GM18873 (cell line): Measurements from ENCODE around the gene HSPA1B.

Experiments used
- ATAC-seq: cut with Tn5 transposase; IDR thresholded peaks from one replicate; pipeline ENCODE4 v1.9.1; 2021; ENCODE audit warnings: mild to moderate bottlenecking, moderate library complexity, moderate number of reproducible peaks; ENCODE audit not compliant: unreplicated experiment, low FRiP score

The HSPA1B gene

DNA sequence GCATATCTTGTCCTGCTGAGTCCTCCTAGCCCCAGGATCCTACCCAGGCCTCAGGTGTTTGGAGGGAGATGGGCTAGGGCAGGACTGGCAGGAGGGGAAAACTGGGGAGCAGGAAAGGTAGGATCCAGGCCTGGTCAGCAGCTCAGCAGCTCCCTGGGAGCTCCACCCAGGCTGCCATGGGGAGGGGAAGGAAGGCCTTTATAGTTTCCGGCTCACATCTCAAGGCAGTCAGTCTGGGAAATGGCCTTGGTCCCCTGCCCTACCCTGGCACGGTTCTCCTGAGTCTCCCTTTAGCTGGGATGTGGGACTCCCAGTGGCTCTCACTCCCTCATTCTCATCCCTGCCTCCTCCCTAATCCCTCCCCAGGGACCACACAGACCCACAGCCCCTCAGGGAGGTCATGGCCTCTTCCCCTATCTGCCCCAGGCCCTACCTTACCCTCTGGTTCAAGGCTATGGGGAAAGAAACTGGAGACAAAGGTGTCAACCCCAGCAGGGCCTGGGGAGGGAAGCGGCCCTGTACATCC lies 49.6 kb downstream of the HSPA1B start:
- ATAC-seq, result no peak

DNA sequence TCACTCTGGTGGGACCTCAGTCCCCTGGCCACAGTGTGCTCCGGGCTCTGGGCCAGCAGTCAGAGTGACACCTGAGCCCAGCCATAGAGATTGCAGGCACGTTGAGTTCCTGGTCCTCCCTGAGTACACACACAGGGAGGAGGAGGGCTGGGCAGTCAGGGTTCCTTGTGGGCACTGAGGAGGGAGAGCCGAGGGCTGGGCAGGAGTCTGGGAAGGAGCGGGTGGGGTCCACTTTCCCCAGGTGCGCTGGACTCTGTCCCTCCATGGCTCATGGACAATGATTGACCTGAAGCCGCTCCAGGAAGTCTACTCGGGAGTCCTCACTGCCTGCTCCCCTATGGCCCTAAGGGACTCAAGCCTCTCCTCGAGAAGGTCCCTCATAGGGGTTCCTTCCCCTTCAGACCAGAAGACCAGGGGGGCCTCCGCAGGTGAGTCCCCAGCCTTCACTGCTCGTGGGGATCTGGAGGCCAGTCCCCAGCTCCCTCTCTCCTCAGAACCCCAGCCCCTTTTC lies 50.2 kb downstream of the HSPA1B start:
- no peak for ATAC-seq

DNA sequence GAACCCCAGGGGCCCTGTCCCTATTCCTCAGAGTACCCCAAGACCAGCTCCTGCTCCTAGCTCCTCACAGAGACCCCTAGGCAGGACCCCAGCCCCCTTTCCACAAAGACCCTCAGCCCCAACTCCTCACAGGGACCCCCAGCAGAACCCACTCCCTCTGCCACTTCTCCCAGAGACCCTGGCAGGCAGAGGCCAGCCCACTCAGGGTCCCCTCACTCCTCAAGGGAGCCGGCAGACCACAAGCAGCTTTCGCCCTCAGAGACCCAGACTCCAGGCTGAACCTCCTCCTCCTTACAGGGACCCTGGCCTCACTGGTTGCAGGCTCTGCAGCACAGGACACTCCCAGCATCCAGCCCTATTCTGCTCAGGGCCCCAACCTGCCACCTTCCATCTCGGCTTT lies 50.7 kb downstream of the HSPA1B start:
- no peak for ATAC-seq

DNA sequence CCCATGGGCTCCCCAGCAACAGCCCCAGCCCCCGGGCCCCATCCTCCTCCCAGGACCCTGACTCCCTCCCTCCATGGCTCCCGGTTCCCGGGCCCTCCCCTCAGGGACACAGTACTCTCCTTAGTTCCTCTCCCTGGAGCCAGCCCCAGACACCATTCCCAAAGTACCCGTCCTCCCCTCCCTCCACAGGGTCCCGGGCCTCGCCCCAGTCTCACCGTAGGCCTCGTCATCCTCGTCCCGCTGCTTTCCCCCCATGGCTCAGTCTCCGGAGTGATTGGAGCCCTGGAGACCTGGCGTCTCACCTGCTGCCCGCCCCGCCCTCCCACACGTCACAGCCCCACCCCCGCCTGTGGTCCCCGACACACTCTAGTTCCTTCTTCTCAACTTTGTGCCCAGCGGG lies 51.2 kb downstream of the HSPA1B start, which contains the start of gene SLC44A4:
TSS of gene SLC44A4 (minus strand) at position 272 of the 400 bp plus-strand sequence. CDS start at position 255, 17 bp downstream.
- ATAC-seq, result no peak

DNA sequence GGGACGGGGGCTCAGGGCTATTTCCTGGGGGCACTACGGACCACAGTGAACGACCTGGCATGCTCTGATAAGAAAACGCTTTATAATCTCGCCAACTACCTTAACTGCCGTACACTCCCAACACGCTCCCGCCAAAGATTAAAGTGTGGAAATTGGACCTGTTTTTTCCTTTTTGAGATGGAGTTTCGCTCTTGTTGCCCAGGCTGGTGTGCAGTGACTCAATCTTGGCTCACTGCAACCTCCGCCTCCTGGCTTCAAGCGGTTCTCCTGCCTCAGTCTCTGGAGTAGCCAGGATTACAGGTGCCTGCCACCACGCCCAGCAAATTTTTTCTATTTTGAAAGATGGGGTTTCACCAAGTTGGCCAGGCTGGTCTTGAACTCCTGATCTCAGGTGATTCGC lies 51.6 kb downstream of the HSPA1B start:
- no peak for ATAC-seq
